Measurements from ENCODE around the gene CFAP57. TPM values are rescaled to one million over a fixed set of nuclear protein-coding genes. Genes with fewer than 3 reads are reported as not detected.
A peak's percentile ranks its signal among the peaks of the same experiment; 100 is the strongest.

CFAP57 gene
- total and polyA plus RNA-seq, 9 of the 15 experiments (the other 6 are each of a cell fraction or from before 2014, with no cell fraction given) = 0.04 to 0.22 (median 0.07) TPM; not detected in 3

- no peak for TF ChIP-seq ZNF318 (IDR thresholded peaks at IDR 0.05; ENCODE audit: borderline replicate concordance in 1 of 2, low read depth in 1 of 2)
- no peak for TF ChIP-seq NCOA2 (IDR thresholded peaks at IDR 0.05; ENCODE audit: partially characterized antibody in 2 of 2)
- TF ChIP-seq RERE (CRISPR knock-in tag; IDR thresholded peaks at IDR 0.05; ENCODE audit: borderline replicate concordance) = no peak
- TF ChIP-seq ZNF280B (CRISPR knock-in tag; IDR thresholded peaks at IDR 0.05) = no peak
- TF ChIP-seq, protein P1, sequence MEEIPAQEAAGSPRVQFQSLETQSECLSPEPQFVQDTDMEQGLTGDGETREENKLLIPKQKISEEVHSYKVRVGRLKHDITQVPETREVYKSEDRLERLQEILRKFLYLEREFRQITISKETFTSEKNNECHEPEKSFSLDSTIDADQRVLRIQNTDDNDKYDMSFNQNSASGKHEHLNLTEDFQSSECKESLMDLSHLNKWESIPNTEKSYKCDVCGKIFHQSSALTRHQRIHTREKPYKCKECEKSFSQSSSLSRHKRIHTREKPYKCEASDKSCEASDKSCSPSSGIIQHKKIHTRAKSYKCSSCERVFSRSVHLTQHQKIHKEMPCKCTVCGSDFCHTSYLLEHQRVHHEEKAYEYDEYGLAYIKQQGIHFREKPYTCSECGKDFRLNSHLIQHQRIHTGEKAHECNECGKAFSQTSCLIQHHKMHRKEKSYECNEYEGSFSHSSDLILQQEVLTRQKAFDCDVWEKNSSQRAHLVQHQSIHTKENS (CRISPR knock-in tag; IDR thresholded peaks at IDR 0.05) = no peak
- no peak for TF ChIP-seq DLX4 (CRISPR knock-in tag; IDR thresholded peaks at IDR 0.05)
- TF ChIP-seq RNF2 (IDR thresholded peaks at IDR 0.05) = peak; percentile 68
- peak; percentile 48 for TF ChIP-seq ASH1L (IDR thresholded peaks at IDR 0.05; ENCODE audit: borderline replicate concordance, low read depth, partially characterized antibody)
- no peak for TF ChIP-seq KLF13 (tag; IDR thresholded peaks at IDR 0.05; ENCODE audit: borderline replicate concordance, low read depth)
- no peak for TF ChIP-seq TEAD2 (tag; IDR thresholded peaks at IDR 0.05)
These were observed 420 bp downstream of the CFAP57 start (continued) for GRCh38 chr1:43172527-43172972.

Data from K562 (cell line).